AG09319 (cell line): ENCODE measurements around the gene USP5.

Source experiments
- DNase-seq: peaks from one replicate; pipeline ENCODE4 v3.0.0-alpha.2; 2010; ENCODE audit warnings: low read depth; ENCODE audit errors: extremely low read depth
- TF ChIP-seq, protein P1 (sequence below): IDR thresholded peaks from 2 replicates; pipeline ENCODE4 v1.5.1; 2011; ENCODE audit warnings: low read depth, mild to moderate bottlenecking, inconsistent platforms, low read length, moderate library complexity

The USP5 gene

DNA sequence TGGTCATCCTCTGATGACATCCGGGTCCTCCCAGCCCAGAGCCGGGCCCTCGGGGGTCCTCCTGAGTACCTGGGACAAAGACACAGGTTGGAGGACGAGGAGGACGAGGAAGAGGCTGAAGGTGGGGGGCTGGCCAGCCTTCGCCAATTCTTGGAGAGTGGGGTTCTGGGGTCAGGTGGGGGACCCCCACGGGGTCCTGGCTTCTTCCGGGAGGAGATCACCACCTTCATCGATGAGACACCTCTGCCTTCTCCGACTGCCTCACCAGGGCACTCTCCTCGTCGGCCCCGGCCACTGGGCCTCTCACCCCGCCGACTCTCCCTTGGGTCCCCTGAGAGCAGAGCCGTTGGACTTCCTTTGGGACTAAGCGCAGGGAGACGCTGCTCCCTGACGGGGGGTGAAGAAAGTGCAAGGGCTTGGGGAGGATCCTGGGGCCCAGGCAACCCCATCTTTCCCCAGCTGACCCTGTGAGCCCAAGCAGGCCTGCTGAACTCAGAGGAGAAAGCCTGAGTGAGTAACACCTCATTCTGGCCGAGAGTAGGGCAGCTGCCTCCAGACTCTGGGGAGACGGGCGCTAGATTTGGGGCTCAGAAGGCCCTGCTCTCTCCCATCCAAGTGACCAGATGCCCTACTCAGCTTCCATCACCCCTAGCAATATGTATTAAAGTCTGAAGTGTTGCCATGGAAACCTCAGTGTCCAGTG is 25.1 kb upstream of the USP5 start:
- no peak for DNase-seq
- TF ChIP-seq, protein P1, sequence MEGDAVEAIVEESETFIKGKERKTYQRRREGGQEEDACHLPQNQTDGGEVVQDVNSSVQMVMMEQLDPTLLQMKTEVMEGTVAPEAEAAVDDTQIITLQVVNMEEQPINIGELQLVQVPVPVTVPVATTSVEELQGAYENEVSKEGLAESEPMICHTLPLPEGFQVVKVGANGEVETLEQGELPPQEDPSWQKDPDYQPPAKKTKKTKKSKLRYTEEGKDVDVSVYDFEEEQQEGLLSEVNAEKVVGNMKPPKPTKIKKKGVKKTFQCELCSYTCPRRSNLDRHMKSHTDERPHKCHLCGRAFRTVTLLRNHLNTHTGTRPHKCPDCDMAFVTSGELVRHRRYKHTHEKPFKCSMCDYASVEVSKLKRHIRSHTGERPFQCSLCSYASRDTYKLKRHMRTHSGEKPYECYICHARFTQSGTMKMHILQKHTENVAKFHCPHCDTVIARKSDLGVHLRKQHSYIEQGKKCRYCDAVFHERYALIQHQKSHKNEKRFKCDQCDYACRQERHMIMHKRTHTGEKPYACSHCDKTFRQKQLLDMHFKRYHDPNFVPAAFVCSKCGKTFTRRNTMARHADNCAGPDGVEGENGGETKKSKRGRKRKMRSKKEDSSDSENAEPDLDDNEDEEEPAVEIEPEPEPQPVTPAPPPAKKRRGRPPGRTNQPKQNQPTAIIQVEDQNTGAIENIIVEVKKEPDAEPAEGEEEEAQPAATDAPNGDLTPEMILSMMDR, result no peak

DNA sequence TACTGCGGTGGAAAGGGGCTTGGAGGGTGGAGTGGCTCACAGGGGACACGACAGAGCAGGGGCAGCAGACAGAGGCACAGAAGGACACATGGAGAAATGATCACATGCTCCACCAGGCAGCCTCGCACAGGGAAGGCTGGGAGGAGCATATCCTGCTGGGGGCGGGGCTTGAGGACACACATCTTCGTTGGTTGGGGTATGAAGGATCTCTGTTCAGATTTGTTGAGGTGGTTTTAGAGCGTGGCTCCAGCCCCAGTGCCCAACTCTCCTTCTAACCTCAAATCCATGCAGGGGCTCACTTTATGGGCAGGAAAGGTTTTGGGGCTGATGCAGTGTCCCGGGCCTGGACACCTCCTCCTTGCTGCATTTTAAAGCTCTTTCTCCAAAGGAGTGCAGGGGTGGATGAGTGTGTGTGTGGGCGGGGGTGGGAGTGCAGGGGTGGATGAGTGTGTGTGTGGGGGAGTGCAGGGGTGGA is 24.5 kb upstream of the USP5 start:
- DNase-seq, result peak; percentile 35

GRCh38 chr12:6827982-6828780 is 23.8 kb upstream of the USP5 start, which contains the start of gene P3H3:
TSS of gene P3H3 (plus strand) at chr12:6828407. CDS start at chr12:6828441, 34 bp downstream.
- no peak for DNase-seq
- TF ChIP-seq, protein P1, result no peak; the same call in 1 of the 2 replicates

More for the DNA sequence above, 24.5 kb upstream of the USP5 start:
- TF ChIP-seq, protein P1, result no peak

- DNase-seq, result no peak
- TF ChIP-seq, protein P1, result no peak
Measured at GRCh38 chr12:6828781-6829535, 23.0 kb upstream of the USP5 start.

DNA sequence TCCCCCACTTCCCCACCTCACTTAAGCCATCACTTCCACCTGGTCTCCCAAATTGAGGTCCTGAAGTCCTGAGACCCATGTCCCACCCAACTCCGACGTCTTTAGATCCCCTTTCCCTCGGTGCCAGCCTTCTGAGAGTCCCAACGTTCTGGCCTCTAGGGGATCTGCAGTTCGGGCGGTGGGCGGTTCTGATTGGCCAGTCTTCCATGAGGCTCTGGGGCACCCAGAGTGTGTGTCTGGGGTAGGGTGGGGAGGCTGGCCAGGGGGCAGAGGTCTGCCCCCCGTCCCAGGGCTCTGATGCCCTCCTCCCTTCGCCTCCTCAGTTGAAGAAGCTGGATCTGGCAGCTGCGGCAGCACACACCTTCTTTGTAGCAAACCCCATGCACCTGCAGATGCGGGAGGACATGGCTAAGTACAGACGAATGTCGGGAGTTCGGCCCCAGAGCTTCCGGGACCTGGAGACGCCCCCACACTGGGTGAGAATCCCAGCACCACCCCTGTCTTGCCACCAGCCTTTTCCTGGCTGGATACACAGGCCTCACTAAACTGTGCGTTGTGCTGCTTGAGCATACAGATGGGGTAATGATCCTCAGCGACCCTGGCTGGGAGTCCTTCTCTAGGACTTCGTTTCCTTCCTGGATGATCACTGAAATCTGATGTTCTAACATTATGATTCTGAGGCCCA is 22.3 kb upstream of the USP5 start:
- TF ChIP-seq, protein P1, result no peak; the same call in 1 of the 2 replicates
- DNase-seq, result no peak

DNA sequence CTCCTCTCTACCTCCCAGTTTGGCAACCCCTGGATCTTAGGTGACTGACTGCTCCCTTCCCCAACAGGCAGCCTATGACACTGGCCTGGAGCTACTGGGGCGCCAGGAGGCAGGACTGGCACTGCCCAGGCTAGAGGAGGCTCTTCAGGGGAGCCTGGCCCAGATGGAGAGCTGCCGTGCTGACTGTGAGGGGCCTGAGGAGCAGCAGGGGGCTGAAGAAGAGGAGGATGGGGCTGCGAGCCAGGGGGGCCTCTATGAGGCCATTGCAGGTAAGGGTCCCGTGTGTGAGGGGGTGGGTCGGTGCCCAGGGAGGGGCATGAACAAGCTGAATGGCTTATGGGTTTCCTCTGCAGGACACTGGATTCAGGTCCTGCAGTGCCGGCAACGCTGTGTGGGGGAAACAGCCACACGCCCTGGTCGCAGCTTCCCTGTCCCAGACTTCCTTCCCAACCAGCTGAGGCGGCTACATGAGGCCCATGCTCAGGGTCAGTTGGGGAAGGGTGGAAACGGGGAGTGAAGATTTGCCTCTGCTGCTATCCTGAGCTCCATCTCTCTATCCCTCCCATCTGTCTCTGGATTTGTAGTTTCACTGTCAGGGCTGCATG is 21.6 kb upstream of the USP5 start:
- no peak for DNase-seq
- TF ChIP-seq, protein P1, result no peak
